SK-N-MC (cell line): ENCODE data around the gene IFT122.

Experiments used
- DNase-seq: peaks from one replicate; pipeline ENCODE4 v3.0.0-alpha.2; 2011; ENCODE audit warnings: low read depth, low spot score
- H3K27ac ChIP-seq: fragments of 200-600 bp; sonication (generic); 2 replicates; pipeline ENCODE4 v1.5.1; 2016; ENCODE audit warnings: mixed run types
- H3K36me3 ChIP-seq: fragments of 200-600 bp; sonication (generic); 2 replicates; pipeline ENCODE4 v1.6.1; 2017; ENCODE audit warnings: antibody characterized with exemption, low read length, mixed read lengths; ENCODE audit not compliant: insufficient read depth
- H3K4me3 ChIP-seq: fragments of 200-600 bp; sonication (generic); 2 replicates; pipeline ENCODE4 v1.5.1; 2016
- H3K9ac ChIP-seq: fragments of 200-600 bp; sonication (generic); 2 replicates; pipeline ENCODE4 v1.8.0; 2017; ENCODE audit warnings: mixed run types, mixed read lengths; ENCODE audit not compliant: insufficient read length
- H3K9me3 ChIP-seq: fragments of 200-600 bp; sonication (generic); 2 replicates; pipeline ENCODE4 v1.6.1; 2017; ENCODE audit warnings: low read depth, mild to moderate bottlenecking, antibody characterized with exemption, low read length, moderate library complexity, mixed read lengths
- EZH2 ChIP-seq: fragments of 200-600 bp; sonication (generic); IDR thresholded peaks from one replicate; pipeline ENCODE4 v1.6.1; 2017; ENCODE audit warnings: antibody characterized with exemption
- FOXP2 ChIP-seq: optimal IDR thresholded peaks from 2 replicates; pipeline ENCODE3; 2011; ENCODE audit warnings: mild to moderate bottlenecking, moderate library complexity; ENCODE audit not compliant: insufficient read depth; ENCODE audit errors: extremely low read length, control extremely low read depth
- POLR2AphosphoS5 ChIP-seq: IDR thresholded peaks from 2 replicates; pipeline ENCODE4 v1.6.1; 2012; ENCODE audit warnings: mild to moderate bottlenecking, low read depth, low read length, borderline replicate concordance

IFT122 gene

GRCh38 chr3:129526121-129526900 is 86.3 kb downstream of the IFT122 start:
- H3K36me3 ChIP-seq = no peaks in the 10 kb centered on the region
- no peak overlapping the region for H3K9ac ChIP-seq
- no peaks in the 10 kb centered on the region for H3K9me3 ChIP-seq
- TF ChIP-seq EZH2 (no peak), POLR2AphosphoS5 (no peak), FOXP2 (no peak)
- no peak for DNase-seq
- H3K27ac ChIP-seq = no peak overlapping the region
- H3K4me3 ChIP-seq = no peak overlapping the region

GRCh38 chr3:129527262-129527661 is 87.2 kb downstream of the IFT122 start:
- TF ChIP-seq EZH2 = no peak
- no peak for TF ChIP-seq POLR2AphosphoS5
- TF ChIP-seq FOXP2 = no peak

GRCh38 chr3:129528589-129529100 is 88.6 kb downstream of the IFT122 start, which contains the start of gene RHO:
Gene RHO (plus strand): TSS chr3:129528639. CDS start chr3:129528734, 95 bp downstream.
- Histone ChIP-seq H3K4me3 (no peak within 1 kb of the TSS), H3K27ac (no peak within 1 kb of the TSS), H3K9ac (no peak within 1 kb of the TSS), H3K36me3 (no peaks in the 10 kb centered on the region), H3K9me3 (no peaks in the 10 kb centered on the region)
- TF ChIP-seq POLR2AphosphoS5 (no peak), FOXP2 (no peak), EZH2 (no peak)
- DNase-seq = no peak

More at GRCh38 chr3:129527262-129527661, 87.2 kb downstream of the IFT122 start:
- H3K4me3 ChIP-seq = no peak overlapping the region
- H3K27ac ChIP-seq = no peak overlapping the region
- H3K9me3 ChIP-seq = no peaks in the 10 kb centered on the region
- H3K9ac ChIP-seq = no peak overlapping the region
- no peaks in the 10 kb centered on the region for H3K36me3 ChIP-seq
- DNase-seq = no peak

GRCh38 chr3:129529436-129530210 is 89.6 kb downstream of the IFT122 start:
- Histone ChIP-seq H3K9me3 (no peaks in the 10 kb centered on the region), H3K4me3 (peak overlapping the region; percentile 36; the same call in 1 of the 2 replicates), H3K27ac (0 out of 2 replicates have a peak overlapping the region, but pooled peaks have one; percentile 49), H3K9ac (no peak overlapping the region), H3K36me3 (no peaks in the 10 kb centered on the region)
- no peak for DNase-seq
- TF ChIP-seq POLR2AphosphoS5 (no peak), FOXP2 (no peak), EZH2 (no peak)

GRCh38 chr3:129530251-129530791 is 90.3 kb downstream of the IFT122 start:
- Histone ChIP-seq H3K9me3 (no peaks in the 10 kb centered on the region), H3K4me3 (peak overlapping the region; percentile 36; the same call in 1 of the 2 replicates), H3K27ac (0 out of 2 replicates have a peak overlapping the region, but pooled peaks have one; percentile 49), H3K9ac (no peak overlapping the region), H3K36me3 (no peaks in the 10 kb centered on the region)
- TF ChIP-seq POLR2AphosphoS5 (no peak), FOXP2 (no peak), EZH2 (no peak)
- DNase-seq = no peak

GRCh38 chr3:129530821-129531220 is 90.8 kb downstream of the IFT122 start:
- H3K27ac ChIP-seq = no peak overlapping the region
- H3K4me3 ChIP-seq = peak overlapping the region; percentile 19; the same call in 1 of the 2 replicates
- no peak for TF ChIP-seq POLR2AphosphoS5
- no peak for TF ChIP-seq FOXP2
- no peaks in the 10 kb centered on the region for H3K9me3 ChIP-seq
- DNase-seq = no peak
- H3K9ac ChIP-seq = no peak overlapping the region
- no peaks in the 10 kb centered on the region for H3K36me3 ChIP-seq

GRCh38 chr3:129531699-129532098 is 91.7 kb downstream of the IFT122 start:
- TF ChIP-seq FOXP2 = no peak
- no peak for TF ChIP-seq EZH2
- TF ChIP-seq POLR2AphosphoS5 = no peak
- no peaks in the 10 kb centered on the region for H3K36me3 ChIP-seq

GRCh38 chr3:129532261-129532660 is 92.2 kb downstream of the IFT122 start:
- no peak for DNase-seq
- H3K9ac ChIP-seq = no peak overlapping the region
- H3K9me3 ChIP-seq = no peaks in the 10 kb centered on the region
- H3K36me3 ChIP-seq = no peaks in the 10 kb centered on the region
- TF ChIP-seq POLR2AphosphoS5 = no peak
- no peak for TF ChIP-seq FOXP2
- no peak overlapping the region for H3K27ac ChIP-seq
- H3K4me3 ChIP-seq = no peak overlapping the region

More at GRCh38 chr3:129531699-129532098, 91.7 kb downstream of the IFT122 start:
- DNase-seq = no peak
- no peak overlapping the region for H3K27ac ChIP-seq
- no peak overlapping the region for H3K4me3 ChIP-seq
- no peak overlapping the region for H3K9ac ChIP-seq
- H3K9me3 ChIP-seq = no peaks in the 10 kb centered on the region
